Glutamatergic neuron (in vitro differentiated cells): ENCODE measurements around the gene CNTFR. TPM values are rescaled to one million over a fixed set of nuclear protein-coding genes. Genes with fewer than 3 reads are reported as not detected.

Source experiments
- DNase-seq: peaks from one replicate; pipeline ENCODE4 v3.0.0; 2022
- H3K27ac Mint-ChIP-seq: one replicate; pipeline ENCODE4 v1.8.0; 2020; ENCODE audit warnings: mild to moderate bottlenecking, mixed read lengths, inconsistent platforms; ENCODE audit not compliant: unreplicated experiment
- H3K27me3 Mint-ChIP-seq: one replicate; pipeline ENCODE4 v1.8.0; 2020; ENCODE audit warnings: mild to moderate bottlenecking, moderate library complexity, mixed read lengths, inconsistent platforms; ENCODE audit not compliant: unreplicated experiment
- H3K36me3 Mint-ChIP-seq: one replicate; pipeline ENCODE4 v1.8.0; 2020; ENCODE audit warnings: mild to moderate bottlenecking, mixed read lengths, inconsistent platforms; ENCODE audit not compliant: unreplicated experiment
- H3K4me1 Mint-ChIP-seq: one replicate; pipeline ENCODE4 v1.8.0; 2020; ENCODE audit warnings: mild to moderate bottlenecking, low read depth, mixed read lengths, inconsistent platforms; ENCODE audit not compliant: unreplicated experiment
- H3K4me3 Mint-ChIP-seq: one replicate; pipeline ENCODE4 v1.8.0; 2020; ENCODE audit warnings: mild to moderate bottlenecking, mixed read lengths, inconsistent platforms; ENCODE audit not compliant: unreplicated experiment
- H3K9me3 Mint-ChIP-seq: one replicate; pipeline ENCODE4 v1.8.0; 2020; ENCODE audit warnings: mild to moderate bottlenecking, moderate library complexity, mixed read lengths, inconsistent platforms; ENCODE audit not compliant: unreplicated experiment
- CTCF ChIP-seq: fragments of 200-600 bp; sonication (generic); IDR thresholded peaks from one replicate; pipeline ENCODE4 v1.5.0; 2021; ENCODE audit not compliant: partially characterized antibody, unreplicated experiment
- total RNA-seq: library from RNA; stranded (reverse); fragmentation: NEBNext Ultra II Directional; extraction: Animal tissue kit (Norgen Biotek cat#: 25700); gene quantifications from one replicate; pipeline ENCODE4 v1.2.1, GENCODE V29; 2021; ENCODE audit not compliant: unreplicated experiment

Gene CNTFR
- total RNA-seq, 1 donor from 2014 or later = 170 TPM

GRCh38 chr9:34610434-34611206 is 21.1 kb upstream of the CNTFR start:
- Mint-ChIP-seq H3K4me3 (peak overlapping the region; percentile 84), H3K4me1 (peaks cover 11% of the 10 kb centered on the region), H3K9me3 (peaks cover 10% of the 10 kb centered on the region), H3K27me3 (peaks cover 2% of the 10 kb centered on the region), H3K36me3 (no peaks in the 10 kb centered on the region), H3K27ac (peak overlapping the region; percentile 18)
- TF ChIP-seq CTCF = no peak
- no peak for DNase-seq

GRCh38 chr9:34607331-34607730 is 17.8 kb upstream of the CNTFR start:
- no peaks in the 10 kb centered on the region for H3K36me3 Mint-ChIP-seq
- TF ChIP-seq CTCF = no peak
- H3K4me1 Mint-ChIP-seq = peaks cover 14% of the 10 kb centered on the region
- H3K27ac Mint-ChIP-seq = no peak overlapping the region
- peaks cover 8% of the 10 kb centered on the region for H3K9me3 Mint-ChIP-seq
- H3K27me3 Mint-ChIP-seq = peaks cover 6% of the 10 kb centered on the region
- DNase-seq = no peak
- no peak overlapping the region for H3K4me3 Mint-ChIP-seq

GRCh38 chr9:34606905-34607304 is 17.4 kb upstream of the CNTFR start:
- H3K27ac Mint-ChIP-seq = no peak overlapping the region
- no peak for DNase-seq
- H3K4me1 Mint-ChIP-seq = peaks cover 17% of the 10 kb centered on the region
- H3K4me3 Mint-ChIP-seq = no peak overlapping the region
- no peak for TF ChIP-seq CTCF
- H3K36me3 Mint-ChIP-seq = no peaks in the 10 kb centered on the region
- H3K27me3 Mint-ChIP-seq = peaks cover 6% of the 10 kb centered on the region
- peaks cover 8% of the 10 kb centered on the region for H3K9me3 Mint-ChIP-seq

GRCh38 chr9:34606190-34606589 is 16.7 kb upstream of the CNTFR start:
- no peak for TF ChIP-seq CTCF
- Mint-ChIP-seq H3K36me3 (no peaks in the 10 kb centered on the region), H3K4me3 (no peak overlapping the region), H3K9me3 (peaks cover 5% of the 10 kb centered on the region), H3K27me3 (peaks cover 6% of the 10 kb centered on the region), H3K27ac (no peak overlapping the region), H3K4me1 (peaks cover 17% of the 10 kb centered on the region)
- DNase-seq = no peak

GRCh38 chr9:34603610-34604231 is 14.2 kb upstream of the CNTFR start:
- Mint-ChIP-seq H3K4me3 (no peak overlapping the region), H3K36me3 (no peaks in the 10 kb centered on the region), H3K9me3 (no peaks in the 10 kb centered on the region), H3K27me3 (peaks cover 13% of the 10 kb centered on the region), H3K4me1 (peaks cover 18% of the 10 kb centered on the region), H3K27ac (peak overlapping the region; percentile 4)
- DNase-seq = peak; percentile 96
- peak; percentile 95 for TF ChIP-seq CTCF
